ENCODE data around the gene FLYWCH2.
A peak's percentile ranks its signal among the peaks of the same experiment; 100 is the strongest.

FLYWCH2 gene

DNA sequence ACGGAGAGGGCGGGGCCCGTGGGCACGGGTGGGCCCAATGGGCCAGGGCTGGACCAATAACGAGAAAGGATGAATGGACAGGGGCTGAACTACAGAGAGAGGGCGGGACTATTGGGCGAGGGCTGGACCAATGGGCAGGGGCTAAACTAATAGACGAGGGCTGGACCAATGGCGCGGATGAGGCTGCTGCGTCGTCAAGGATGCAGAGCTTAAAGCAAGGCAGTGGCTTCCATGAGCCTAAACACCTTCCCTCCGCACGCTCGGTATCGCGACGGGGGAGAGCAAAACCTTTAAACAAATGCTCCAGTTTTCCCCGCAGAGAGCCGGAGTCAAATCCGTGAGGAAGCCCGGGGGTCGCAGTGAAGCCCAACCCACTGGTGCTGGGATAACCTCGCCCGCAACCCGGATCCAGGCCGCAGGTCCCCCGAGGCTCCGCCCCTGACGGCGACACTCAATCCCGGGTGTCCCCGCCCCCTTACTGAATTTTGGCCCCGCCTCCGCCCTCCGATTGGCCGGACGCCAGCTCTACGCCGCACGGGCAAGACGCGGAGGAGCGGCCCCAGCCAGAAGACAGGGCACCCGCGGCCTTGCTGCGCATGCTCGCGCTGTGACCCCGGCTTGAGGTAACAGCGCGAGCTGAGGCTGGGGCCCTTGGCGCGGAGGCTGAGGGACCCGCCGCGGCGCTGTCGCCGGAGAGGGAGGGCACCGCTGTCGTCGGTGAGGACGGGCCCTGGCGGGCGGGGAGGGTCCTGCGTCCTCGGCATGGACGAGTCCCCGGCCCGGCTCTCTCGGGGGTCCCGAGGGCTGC, at the start of gene FLYWCH2:
Gene FLYWCH2 (plus strand): TSS at position 566 of the 808 bp plus-strand sequence. CDS start 13,235 bp downstream, outside the sequence.
- DNase-seq = peak; percentile 99
- in situ Hi-C loops (cut with MboI; ENCODE audit: low pct_unique_long_range_greater_than_20kb, low sequenced_read_pairs) = no loop called here

DNA sequence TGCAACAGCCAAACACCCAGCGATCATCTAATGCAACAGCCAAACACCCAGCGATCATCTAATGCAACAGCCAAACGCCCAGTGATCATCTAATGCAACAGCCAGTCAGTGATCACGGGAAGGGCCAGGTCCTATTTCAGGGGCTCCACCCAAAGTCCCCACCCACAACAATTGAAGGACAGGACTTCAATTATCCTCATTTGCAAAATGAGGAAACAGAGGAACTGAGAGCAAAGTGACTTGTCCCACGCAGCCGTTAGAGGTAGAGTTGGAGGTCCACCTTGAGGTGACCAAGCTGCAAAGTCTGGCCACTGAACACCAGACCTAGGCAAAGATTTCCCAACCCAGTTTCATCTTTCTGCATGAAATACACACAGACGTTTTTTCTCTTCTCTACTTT, 49.2 kb upstream of the FLYWCH2 start:
- in situ Hi-C loops (cut with MboI; ENCODE audit: low pct_unique_long_range_greater_than_20kb, low sequenced_read_pairs) = no loop called here
- DNase-seq = no peak

- DNase-seq = no peak
- in situ Hi-C loops (cut with MboI; ENCODE audit: low pct_unique_long_range_greater_than_20kb, low sequenced_read_pairs) = no loop called here
Measured at GRCh38 chr16:2834968-2835367, 48.0 kb upstream of the FLYWCH2 start.

GRCh38 chr16:2835638-2836493, 47.1 kb upstream of the FLYWCH2 start:
- peak; percentile 69 for DNase-seq
- in situ Hi-C loops (cut with MboI; ENCODE audit: low pct_unique_long_range_greater_than_20kb, low sequenced_read_pairs) = no loop called here

DNA sequence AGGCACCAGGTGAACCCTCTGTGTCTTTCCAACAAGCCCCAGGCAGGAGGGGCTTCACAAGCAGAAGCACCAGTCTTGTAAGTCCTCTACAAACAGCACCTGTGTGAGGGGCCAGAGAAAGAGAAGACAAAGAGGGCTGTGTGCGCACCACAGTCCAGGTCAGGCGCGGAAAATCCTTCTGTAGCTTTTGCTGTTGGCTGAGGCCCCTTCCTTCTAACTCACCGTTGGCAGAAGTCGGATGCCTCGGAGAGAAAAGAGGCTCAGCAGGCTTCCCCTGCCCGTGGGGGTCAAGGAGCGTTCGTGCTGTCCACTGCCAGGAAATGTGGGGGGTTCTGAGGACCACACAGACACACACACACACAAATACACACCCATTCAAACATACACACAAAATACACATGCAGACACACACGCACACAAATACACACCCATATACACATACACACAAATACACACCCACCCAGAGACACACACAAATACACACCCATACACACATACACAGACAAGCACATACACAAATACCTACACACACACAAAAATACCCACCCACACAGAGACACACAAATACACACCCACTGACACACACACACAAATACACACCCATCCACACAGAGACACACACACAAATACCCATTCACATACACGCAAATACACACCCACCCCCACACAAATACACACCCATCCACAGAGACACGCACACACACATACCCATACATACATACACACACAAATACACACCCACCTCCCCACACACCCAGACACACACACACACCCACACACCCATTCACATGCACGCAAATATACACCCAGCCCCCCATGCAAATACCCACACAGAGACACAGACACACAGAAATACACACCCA, 46.1 kb upstream of the FLYWCH2 start:
- DNase-seq = no peak
- in situ Hi-C loops (cut with MboI; ENCODE audit: low pct_unique_long_range_greater_than_20kb, low sequenced_read_pairs) = no loop called here

DNA sequence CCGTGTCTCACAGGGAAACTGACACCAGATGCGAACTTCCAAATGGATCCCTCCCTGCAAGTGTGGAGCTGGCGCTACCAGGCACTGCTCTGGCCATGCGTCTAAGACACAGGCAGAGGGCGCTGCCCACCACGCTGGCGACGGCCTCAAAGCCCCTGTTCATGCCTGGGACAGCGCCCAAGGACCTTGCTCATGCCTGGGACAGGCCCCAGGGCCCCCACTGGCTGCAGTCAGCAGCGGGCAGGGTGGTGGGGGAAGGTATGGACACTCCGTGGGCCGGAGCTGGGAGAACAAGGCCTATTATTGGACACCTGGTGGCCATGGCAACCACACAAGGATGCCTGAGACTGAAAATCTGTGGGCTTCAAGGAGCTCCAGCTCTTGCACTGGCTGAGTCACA, 44.1 kb upstream of the FLYWCH2 start:
- DNase-seq = peak; percentile 64
- in situ Hi-C loops (cut with MboI; ENCODE audit: low pct_unique_long_range_greater_than_20kb, low sequenced_read_pairs) = no loop called here

GRCh38 chr16:2839650-2840450, 43.2 kb upstream of the FLYWCH2 start:
- in situ Hi-C loops (cut with MboI; ENCODE audit: low pct_unique_long_range_greater_than_20kb, low sequenced_read_pairs) = no loop called here
- DNase-seq = no peak

- in situ Hi-C loops (cut with MboI; ENCODE audit: low pct_unique_long_range_greater_than_20kb, low sequenced_read_pairs) = no loop called here
- no peak for DNase-seq
Measured at GRCh38 chr16:2840914-2841313, 42.1 kb upstream of the FLYWCH2 start.

DNA sequence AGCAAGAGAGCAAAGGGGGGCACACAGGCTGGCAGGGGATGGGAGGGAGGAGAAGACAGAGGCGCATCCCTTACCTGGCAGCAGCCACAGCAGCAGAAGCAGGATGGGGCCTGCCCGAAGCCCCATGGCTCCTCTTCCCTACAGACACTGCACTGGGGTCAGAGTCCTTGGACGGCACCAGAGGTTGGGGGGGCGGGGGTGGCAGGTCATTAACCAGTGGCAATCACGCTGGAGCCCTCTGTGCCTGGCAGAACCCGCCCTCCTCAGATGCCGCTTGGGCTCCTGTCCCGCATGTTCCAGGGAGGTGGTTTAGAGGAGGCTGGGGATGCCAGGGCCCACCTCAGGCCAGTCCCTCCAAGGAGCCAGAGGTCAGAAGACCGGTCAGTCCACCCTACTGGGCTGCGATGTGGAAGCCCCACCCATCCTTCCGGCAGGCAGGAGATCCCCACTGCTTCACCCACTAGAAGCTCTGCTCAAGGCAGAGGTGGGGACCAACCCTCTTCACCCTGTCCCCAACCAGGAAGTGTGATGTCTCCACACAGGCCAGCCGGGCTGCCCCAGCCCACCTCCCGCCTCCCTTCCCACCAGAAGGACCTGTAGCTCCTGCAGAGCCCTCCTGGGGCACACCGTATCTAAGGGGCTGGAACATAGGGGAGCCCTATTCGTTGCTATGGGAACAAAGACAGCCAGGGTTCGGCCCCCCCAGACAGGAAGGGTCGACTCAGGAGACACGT, 41.2 kb upstream of the FLYWCH2 start:
- in situ Hi-C loops (cut with MboI; ENCODE audit: low pct_unique_long_range_greater_than_20kb, low sequenced_read_pairs) = no loop called here
- no peak for DNase-seq

DNA sequence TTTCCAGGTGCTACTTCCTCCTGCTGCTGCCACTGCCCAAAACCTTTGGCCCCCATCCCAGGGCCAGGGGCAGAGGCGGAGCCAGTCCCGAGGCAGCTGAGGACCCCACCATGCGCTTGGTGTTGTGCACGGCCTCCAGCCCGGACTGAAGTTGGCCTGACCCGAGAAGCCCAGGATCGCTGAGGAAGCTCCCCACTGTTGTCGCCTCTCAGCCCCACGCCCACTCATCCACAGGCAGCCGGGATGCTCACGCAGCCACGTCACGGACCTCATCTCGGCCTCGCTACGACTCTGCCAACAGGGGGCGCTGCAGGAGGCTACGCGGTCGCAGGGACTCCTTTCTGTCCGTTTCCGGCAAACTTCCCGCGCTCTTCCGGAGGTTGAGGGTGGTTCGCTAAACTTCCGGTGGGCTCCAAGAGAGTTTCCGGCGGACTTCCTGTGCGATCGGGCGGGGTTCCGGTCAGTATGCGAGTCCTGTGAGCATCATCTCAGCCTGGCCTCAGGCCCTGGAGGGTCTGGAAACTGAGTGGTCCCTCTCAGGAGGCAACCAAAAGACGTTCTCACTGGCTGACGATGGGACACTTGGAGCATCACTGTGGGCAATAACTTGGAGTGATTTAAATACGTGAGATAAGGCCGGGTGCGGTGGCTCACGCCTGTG, 40.5 kb upstream of the FLYWCH2 start:
- in situ Hi-C loops (cut with MboI; ENCODE audit: low pct_unique_long_range_greater_than_20kb, low sequenced_read_pairs) = no loop called here

GRCh38 chr16:2843526-2843925, 39.5 kb upstream of the FLYWCH2 start:
- in situ Hi-C loops (cut with MboI; ENCODE audit: low pct_unique_long_range_greater_than_20kb, low sequenced_read_pairs) = no loop called here
- no peak for DNase-seq

More for the DNA sequence above, 40.5 kb upstream of the FLYWCH2 start:
- peak; percentile 66 for DNase-seq

GRCh38 chr16:2845116-2845515, 37.9 kb upstream of the FLYWCH2 start:
- in situ Hi-C loops (cut with MboI; ENCODE audit: low pct_unique_long_range_greater_than_20kb, low sequenced_read_pairs) = no loop called here
- DNase-seq = no peak

DNA sequence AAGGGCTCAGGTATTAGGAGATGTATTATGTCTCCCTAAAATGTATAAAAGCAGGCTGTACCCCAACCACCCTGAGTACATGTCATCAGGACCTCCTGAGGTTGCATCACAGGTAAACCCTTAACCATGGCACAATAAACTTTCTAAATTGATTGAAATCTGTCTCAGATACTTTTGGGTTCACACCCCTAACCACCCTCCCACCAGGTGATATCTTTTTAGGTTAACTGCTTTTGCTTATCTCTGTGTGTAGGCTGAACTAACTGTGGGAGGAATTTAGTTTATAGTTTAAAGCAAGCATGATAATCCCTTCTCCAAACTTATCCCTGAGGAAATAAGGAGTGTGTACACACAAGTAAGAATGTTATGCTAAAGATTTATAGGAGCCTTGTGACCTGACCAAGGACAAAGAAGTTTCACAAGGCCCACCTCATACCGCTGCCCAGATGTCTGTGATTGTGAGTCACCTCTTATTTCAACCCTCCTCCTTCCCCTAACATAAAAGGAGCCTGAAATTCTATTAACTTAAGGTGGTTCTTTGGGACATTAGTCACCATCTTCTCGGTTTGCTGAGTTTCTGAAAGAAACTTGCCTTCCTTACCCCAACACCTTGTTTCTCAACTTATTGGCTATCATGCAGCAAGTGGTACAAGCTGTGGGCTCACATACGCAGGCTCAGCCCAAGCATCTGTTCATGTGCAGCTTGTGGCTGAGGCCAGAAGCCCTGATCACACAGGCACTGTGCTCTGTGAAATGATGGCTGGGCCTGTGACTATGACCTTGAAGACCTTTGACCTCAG, 36.3 kb upstream of the FLYWCH2 start:
- DNase-seq = no peak
- in situ Hi-C loops (cut with MboI; ENCODE audit: low pct_unique_long_range_greater_than_20kb, low sequenced_read_pairs) = no loop called here

DNA sequence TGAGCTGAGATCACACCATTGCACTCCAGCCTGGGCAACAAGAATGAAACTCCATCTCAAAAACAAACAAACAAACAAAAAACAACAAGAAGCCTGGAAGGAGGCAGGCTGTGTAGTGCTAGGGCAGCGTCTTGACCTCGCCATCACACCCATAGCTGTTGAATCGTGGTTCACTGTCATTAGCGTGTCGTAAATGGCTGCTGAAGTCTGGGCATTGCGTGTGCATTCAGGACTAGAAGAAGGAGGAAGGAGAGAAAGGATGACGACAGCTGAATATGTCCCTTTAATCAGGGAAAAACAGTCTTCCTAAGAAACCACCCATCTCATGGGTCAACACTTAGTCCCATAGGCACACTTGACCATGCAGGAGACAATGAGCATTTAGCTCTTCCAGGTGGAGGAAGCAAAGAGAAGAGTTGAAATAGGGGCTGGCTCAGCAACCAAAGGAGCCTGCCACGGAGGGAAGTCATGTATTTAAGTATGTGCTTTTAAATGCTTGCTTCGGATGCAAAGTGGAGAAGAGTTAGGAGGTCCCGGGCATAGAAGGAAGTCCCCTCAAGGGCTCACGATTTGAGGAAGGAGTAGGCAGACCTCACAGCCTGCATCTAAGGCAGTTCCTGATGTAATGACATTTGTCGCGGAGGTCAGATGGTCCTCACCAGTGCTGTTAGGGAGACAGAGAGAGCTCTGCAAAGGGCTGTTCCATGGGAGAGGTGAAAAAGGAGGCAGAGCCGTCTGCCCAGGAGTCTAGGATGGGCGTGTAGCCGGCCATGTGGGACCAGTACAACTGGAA, 33.9 kb upstream of the FLYWCH2 start:
- no peak for DNase-seq
- in situ Hi-C loops (cut with MboI; ENCODE audit: low pct_unique_long_range_greater_than_20kb, low sequenced_read_pairs) = no loop called here

DNA sequence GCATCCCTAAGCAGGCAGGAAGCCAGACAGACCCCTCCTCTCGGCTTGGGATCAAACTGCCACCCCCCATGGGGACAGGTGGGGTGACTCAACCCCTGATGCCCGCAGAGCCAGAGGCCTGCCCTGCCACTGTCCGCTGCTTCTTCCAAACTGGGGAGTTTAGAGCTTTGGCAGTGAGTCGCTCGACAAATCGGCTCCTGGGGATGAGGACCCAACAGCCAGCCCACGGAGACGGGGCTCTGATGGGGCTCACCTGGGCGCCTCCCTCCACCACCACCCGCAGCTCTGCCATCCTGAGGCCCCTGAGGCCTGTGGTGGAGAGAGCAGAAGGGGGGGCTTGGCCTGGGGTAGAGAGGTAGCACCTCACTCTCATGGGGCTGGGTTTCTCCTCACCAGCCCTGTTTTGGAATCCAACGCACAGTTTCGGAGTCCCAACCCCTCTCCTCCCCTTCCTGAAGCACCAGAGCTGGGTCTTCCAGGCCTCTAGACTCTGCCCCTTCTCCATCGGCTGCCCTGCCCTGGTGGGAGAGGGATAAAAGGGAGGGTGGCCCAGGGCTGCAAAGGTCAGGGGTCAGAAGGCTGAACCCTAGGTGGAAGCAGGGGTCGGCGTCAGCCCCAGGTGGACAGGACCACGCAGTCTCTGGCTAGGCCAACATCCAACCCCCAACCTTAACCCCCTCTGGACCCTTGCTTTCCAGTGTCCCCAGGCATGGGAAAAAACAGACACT, 30.8 kb upstream of the FLYWCH2 start:
- in situ Hi-C loops (cut with MboI; ENCODE audit: low pct_unique_long_range_greater_than_20kb, low sequenced_read_pairs) = no loop called here
- DNase-seq = no peak

Data from KBM-7 (cell line).